HEK293 (cell line): ENCODE measurements around the gene TTC34.

Experiments
- ATF2 ChIP-seq: fragments of 450-650 bp; formaldehyde crosslinking; IDR thresholded peaks from 2 replicates; pipeline ENCODE4 v1.5.1; 2016; ENCODE audit warnings: missing biosample characterization, missing genetic modification characterization, low read depth
- KLF9 ChIP-seq: fragments of 450-650 bp; formaldehyde crosslinking; IDR thresholded peaks from 2 replicates; pipeline ENCODE4 v1.5.1; 2016; ENCODE audit warnings: missing biosample characterization, missing genetic modification characterization, low read depth
- OVOL3 ChIP-seq: fragments of 450-650 bp; formaldehyde crosslinking; IDR thresholded peaks from 2 replicates; pipeline ENCODE4 v1.5.1; 2016; ENCODE audit warnings: missing biosample characterization, missing genetic modification characterization
- TCF7L2 ChIP-seq: IDR thresholded peaks from 2 replicates; pipeline ENCODE4 v1.6.1; 2011; ENCODE audit warnings: low read depth, mild to moderate bottlenecking, inconsistent platforms, low read length, moderate library complexity, borderline replicate concordance
- ZBTB49 ChIP-seq: fragments of 450-650 bp; formaldehyde crosslinking; IDR thresholded peaks from 2 replicates; pipeline ENCODE4 v1.5.1; 2016; ENCODE audit warnings: missing biosample characterization, missing genetic modification characterization, low read depth
- ZFP37 ChIP-seq: fragments of 450-650 bp; formaldehyde crosslinking; IDR thresholded peaks from 2 replicates; pipeline ENCODE4 v1.5.1; 2016; ENCODE audit warnings: missing biosample characterization, missing genetic modification characterization
- ZNF292 ChIP-seq: fragments of 450-650 bp; formaldehyde crosslinking; IDR thresholded peaks from 2 replicates; pipeline ENCODE4 v1.5.1; 2016; ENCODE audit warnings: low read depth, missing biosample characterization, missing genetic modification characterization, borderline replicate concordance
- ZNF366 ChIP-seq: fragments of 450-650 bp; formaldehyde crosslinking; conservative IDR thresholded peaks from 2 replicates; pipeline ENCODE4 v1.5.1; 2016; ENCODE audit warnings: missing biosample characterization, missing genetic modification characterization
- ZNF555 ChIP-seq: fragments of 450-650 bp; formaldehyde crosslinking; conservative IDR thresholded peaks from 2 replicates; pipeline ENCODE4 v1.5.1; 2017; ENCODE audit warnings: missing biosample characterization, mild to moderate bottlenecking, missing genetic modification characterization, inconsistent platforms
- ZNF571 ChIP-seq: fragments of 450-650 bp; formaldehyde crosslinking; IDR thresholded peaks from 2 replicates; pipeline ENCODE4 v1.5.0; 2017; ENCODE audit warnings: missing biosample characterization, missing genetic modification characterization
- ZNF670 ChIP-seq: fragments of 450-650 bp; formaldehyde crosslinking; IDR thresholded peaks from 2 replicates; pipeline ENCODE4 v1.5.1; 2016; ENCODE audit warnings: missing biosample characterization, missing genetic modification characterization, low read depth
- TF ChIP-seq, protein P1 (sequence below): fragments of 450-650 bp; formaldehyde crosslinking; IDR thresholded peaks from 2 replicates; pipeline ENCODE4 v1.5.1; 2016; ENCODE audit warnings: missing biosample characterization, missing genetic modification characterization

- no peak for TF ChIP-seq TCF7L2
- TF ChIP-seq ZBTB49 (tag by site-specific recombination), result no peak
- TF ChIP-seq, protein P1, sequence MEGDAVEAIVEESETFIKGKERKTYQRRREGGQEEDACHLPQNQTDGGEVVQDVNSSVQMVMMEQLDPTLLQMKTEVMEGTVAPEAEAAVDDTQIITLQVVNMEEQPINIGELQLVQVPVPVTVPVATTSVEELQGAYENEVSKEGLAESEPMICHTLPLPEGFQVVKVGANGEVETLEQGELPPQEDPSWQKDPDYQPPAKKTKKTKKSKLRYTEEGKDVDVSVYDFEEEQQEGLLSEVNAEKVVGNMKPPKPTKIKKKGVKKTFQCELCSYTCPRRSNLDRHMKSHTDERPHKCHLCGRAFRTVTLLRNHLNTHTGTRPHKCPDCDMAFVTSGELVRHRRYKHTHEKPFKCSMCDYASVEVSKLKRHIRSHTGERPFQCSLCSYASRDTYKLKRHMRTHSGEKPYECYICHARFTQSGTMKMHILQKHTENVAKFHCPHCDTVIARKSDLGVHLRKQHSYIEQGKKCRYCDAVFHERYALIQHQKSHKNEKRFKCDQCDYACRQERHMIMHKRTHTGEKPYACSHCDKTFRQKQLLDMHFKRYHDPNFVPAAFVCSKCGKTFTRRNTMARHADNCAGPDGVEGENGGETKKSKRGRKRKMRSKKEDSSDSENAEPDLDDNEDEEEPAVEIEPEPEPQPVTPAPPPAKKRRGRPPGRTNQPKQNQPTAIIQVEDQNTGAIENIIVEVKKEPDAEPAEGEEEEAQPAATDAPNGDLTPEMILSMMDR (tag by site-specific recombination), result no peak
- TF ChIP-seq KLF9 (tag by site-specific recombination), result no peak
- TF ChIP-seq ZNF292 (tag by site-specific recombination), result no peak
- no peak for TF ChIP-seq ATF2 (tag by site-specific recombination)
- TF ChIP-seq ZNF555 (tag by site-specific recombination), result no peak
- no peak for TF ChIP-seq ZNF366
- TF ChIP-seq ZNF670, result no peak
- no peak for TF ChIP-seq ZFP37 (tag by site-specific recombination)
- no peak for TF ChIP-seq ZNF571
- TF ChIP-seq OVOL3, result no peak
These were observed 11.6 kb upstream of the TTC34 start for GRCh38 chr1:2812939-2813653.
